ENCODE results near the gene TUSC2. TPM values are rescaled to one million over a fixed set of nuclear protein-coding genes. Genes with fewer than 3 reads are reported as not detected.

Gene TUSC2
- total and polyA plus RNA-seq, 2 of the 8 experiments (the other 6 are each of a cell fraction or from before 2014, with no cell fraction given), result 33.3 to 65.4 TPM

DNA sequence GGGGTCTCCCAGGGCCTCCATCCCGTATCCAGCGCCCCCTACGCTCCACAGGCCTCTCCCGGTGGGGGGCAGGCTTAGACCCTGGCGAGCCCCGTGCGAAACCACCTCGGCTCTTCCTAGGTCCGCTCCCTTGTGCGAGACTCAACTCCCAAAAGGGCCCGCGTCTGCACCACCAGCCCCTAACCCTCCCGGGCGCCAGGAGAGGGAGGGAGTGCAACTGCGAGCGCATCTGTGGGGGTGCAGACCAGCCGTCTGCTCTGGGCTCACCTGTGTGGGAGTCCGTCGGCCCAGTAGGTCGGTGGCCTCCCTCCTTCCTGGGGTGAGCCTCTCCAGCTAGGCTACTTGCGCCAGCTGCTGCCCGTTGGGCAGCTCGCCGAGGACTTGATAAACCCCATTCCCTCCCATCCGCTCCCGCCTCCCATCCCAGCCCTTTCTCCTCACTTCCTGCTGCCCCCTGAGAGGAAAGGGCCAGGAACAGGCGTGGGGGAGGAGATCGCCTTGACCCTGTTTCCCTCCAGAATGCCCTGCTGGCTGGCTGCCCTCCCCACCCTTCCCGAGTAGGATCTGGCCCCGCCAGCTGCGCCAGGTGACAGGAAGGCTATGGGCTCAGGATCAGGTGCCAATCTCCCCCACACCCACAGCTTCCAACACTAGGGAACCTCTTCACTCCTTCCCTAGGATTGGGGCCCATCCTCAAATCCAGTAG lies 5.5 kb downstream of the TUSC2 start, which contains the start of gene HYAL2 (continued):
- no peak for TF ChIP-seq CHD7 (IDR thresholded peaks at IDR 0.05; ENCODE audit: insufficient replicate concordance, low read length)
- TF ChIP-seq FOSL1 (IDR thresholded peaks at IDR 0.05; ENCODE audit: insufficient read depth, low read depth, low read length), result no peak
- TF ChIP-seq NANOG (IDR thresholded peaks at IDR 0.05; ENCODE audit: insufficient read depth, low read depth, low read length, poor library complexity, severe bottlenecking), result no peak
- TF ChIP-seq TBP (IDR thresholded peaks at IDR 0.05; ENCODE audit: low read depth, low read length), result no peak
